Hepatocyte (in vitro differentiated cells): Measurements from ENCODE around the gene NUP58. TPM values are rescaled to one million over a fixed set of nuclear protein-coding genes. Genes with fewer than 3 reads are reported as not detected.

Experiments used
- DNase-seq: peaks from one replicate; pipeline ENCODE4 v3.0.0-alpha.2; 2016; ENCODE audit warnings: low spot score
- H2AFZ ChIP-seq: fragments of 200-600 bp; sonication (generic); 2 replicates; pipeline ENCODE4 v1.6.0; 2016; ENCODE audit warnings: antibody characterized with exemption, mild to moderate bottlenecking
- H3K27ac ChIP-seq: fragments of 200-600 bp; sonication (generic); 2 replicates; pipeline ENCODE4 v1.5.1; 2016; ENCODE audit warnings: mild to moderate bottlenecking
- H3K27me3 ChIP-seq: fragments of 200-600 bp; sonication (generic); 2 replicates; pipeline ENCODE4 v1.6.1; 2016
- H3K36me3 ChIP-seq: fragments of 200-600 bp; sonication (generic); replicated peaks from 2 replicates; pipeline ENCODE4 v1.5.1; 2016; ENCODE audit warnings: low read depth; ENCODE audit not compliant: insufficient read depth
- H3K4me1 ChIP-seq: fragments of 200-600 bp; sonication (generic); 2 replicates; pipeline ENCODE4 v1.5.1; 2016; ENCODE audit warnings: mild to moderate bottlenecking, moderate library complexity; ENCODE audit not compliant: insufficient read depth
- H3K4me2 ChIP-seq: fragments of 200-600 bp; sonication (generic); 2 replicates; pipeline ENCODE4 v1.6.0; 2016
- H3K4me3 ChIP-seq: fragments of 200-600 bp; sonication (generic); 2 replicates; pipeline ENCODE4 v1.5.1; 2016; ENCODE audit warnings: mild to moderate bottlenecking
- H3K79me2 ChIP-seq: fragments of 200-600 bp; sonication (generic); 2 replicates; pipeline ENCODE4 v1.6.0; 2017; ENCODE audit warnings: mild to moderate bottlenecking
- H3K9me2 ChIP-seq: fragments of 200-600 bp; sonication (generic); replicated peaks from 2 replicates; pipeline ENCODE4 v1.6.0; 2017; ENCODE audit warnings: mild to moderate bottlenecking; ENCODE audit not compliant: insufficient read depth
- H3K9me3 ChIP-seq: fragments of 200-600 bp; sonication (generic); 2 replicates; pipeline ENCODE4 v1.5.1; 2016; ENCODE audit warnings: low read depth, mild to moderate bottlenecking
- H4K20me1 ChIP-seq: fragments of 200-600 bp; sonication (generic); 2 replicates; pipeline ENCODE4 v1.6.0; 2016; ENCODE audit warnings: mild to moderate bottlenecking; ENCODE audit not compliant: insufficient read depth, poor library complexity, severe bottlenecking
- EZH2 ChIP-seq: fragments of 200-600 bp; sonication (generic); IDR thresholded peaks from 2 replicates; pipeline ENCODE4 v1.6.1; 2016; ENCODE audit warnings: antibody characterized with exemption, mild to moderate bottlenecking, borderline replicate concordance
- EZH2phosphoT487 ChIP-seq: fragments of 200-600 bp; sonication (generic); IDR thresholded peaks from one replicate; pipeline ENCODE4 v1.6.1; 2018; ENCODE audit warnings: antibody characterized with exemption, mild to moderate bottlenecking, low read depth, moderate library complexity; ENCODE audit not compliant: unreplicated experiment, severe bottlenecking
- WGBS: methylation state at CpG from one replicate; pipeline ENCODE4 v1.1.6; 2016; ENCODE audit warnings: low lambda C conversion rate; ENCODE audit errors: missing lambda C conversion rate; 5-methylcytosine and 5-hydroxymethylcytosine counted together
- polyA plus RNA-seq: library from polyadenylated mRNA; unstranded; fragments of >200 nt; fragmentation: Nextera tagmentation; extraction: Ambion mirVana; gene quantifications from 2 replicates; pipeline ENCODE4 v1.2.1, GENCODE V29; 2016
- total RNA-seq: library from RNA; depleted of rRNA; stranded (reverse); fragments of >200 nt; gene quantifications from 2 replicates; pipeline ENCODE4 v1.2.3, GENCODE V29; 2014
- TF ChIP-seq, protein P1 (sequence below): fragments of 200-600 bp; sonication (generic); IDR thresholded peaks from 2 replicates; pipeline ENCODE4 v1.5.1; 2016; ENCODE audit warnings: antibody characterized with exemption, mild to moderate bottlenecking; ENCODE audit not compliant: poor library complexity

Gene NUP58
- total and polyA plus RNA-seq, 2 experiments from 2014 or later = 16.0 to 61.3 TPM

DNA sequence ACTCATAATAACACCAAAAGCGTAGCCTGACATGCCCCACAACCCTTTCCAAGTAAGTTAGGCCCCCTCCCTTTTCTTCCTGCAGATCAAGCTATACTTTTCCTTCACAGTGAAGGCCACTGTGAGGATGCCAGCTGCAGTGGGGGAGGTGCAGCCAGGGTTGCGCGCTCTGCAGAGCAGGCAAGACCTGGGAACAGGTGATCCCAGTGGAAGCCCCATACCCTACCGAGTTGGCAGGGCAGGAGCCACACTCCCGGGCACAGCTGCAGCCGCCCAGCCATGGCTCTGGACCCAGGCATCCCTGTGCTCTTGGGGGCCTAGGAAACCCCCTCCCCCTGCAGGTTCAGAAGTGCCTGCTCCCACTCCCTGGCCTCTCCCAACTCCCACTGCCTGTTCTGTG, 32.9 kb upstream of the NUP58 start:
- Histone ChIP-seq H3K79me2 (no peaks in the 10 kb centered on the region), H3K27ac (no peak overlapping the region), H3K36me3 (no peaks in the 10 kb centered on the region), H3K9me3 (no peaks in the 10 kb centered on the region), H4K20me1 (no peaks in the 10 kb centered on the region), H3K4me1 (no peaks in the 10 kb centered on the region), H3K4me3 (no peak overlapping the region), H3K27me3 (no peaks in the 10 kb centered on the region), H3K4me2 (no peak overlapping the region), H3K9me2 (no peaks in the 10 kb centered on the region), H2AFZ (no peak overlapping the region)
- WGBS = 95% methylated on average over 6 of the region's 6 CpGs
- no peak for DNase-seq
- TF ChIP-seq, protein P1, sequence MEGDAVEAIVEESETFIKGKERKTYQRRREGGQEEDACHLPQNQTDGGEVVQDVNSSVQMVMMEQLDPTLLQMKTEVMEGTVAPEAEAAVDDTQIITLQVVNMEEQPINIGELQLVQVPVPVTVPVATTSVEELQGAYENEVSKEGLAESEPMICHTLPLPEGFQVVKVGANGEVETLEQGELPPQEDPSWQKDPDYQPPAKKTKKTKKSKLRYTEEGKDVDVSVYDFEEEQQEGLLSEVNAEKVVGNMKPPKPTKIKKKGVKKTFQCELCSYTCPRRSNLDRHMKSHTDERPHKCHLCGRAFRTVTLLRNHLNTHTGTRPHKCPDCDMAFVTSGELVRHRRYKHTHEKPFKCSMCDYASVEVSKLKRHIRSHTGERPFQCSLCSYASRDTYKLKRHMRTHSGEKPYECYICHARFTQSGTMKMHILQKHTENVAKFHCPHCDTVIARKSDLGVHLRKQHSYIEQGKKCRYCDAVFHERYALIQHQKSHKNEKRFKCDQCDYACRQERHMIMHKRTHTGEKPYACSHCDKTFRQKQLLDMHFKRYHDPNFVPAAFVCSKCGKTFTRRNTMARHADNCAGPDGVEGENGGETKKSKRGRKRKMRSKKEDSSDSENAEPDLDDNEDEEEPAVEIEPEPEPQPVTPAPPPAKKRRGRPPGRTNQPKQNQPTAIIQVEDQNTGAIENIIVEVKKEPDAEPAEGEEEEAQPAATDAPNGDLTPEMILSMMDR = no peak
- TF ChIP-seq EZH2 (no peak), EZH2phosphoT487 (no peak)

DNA sequence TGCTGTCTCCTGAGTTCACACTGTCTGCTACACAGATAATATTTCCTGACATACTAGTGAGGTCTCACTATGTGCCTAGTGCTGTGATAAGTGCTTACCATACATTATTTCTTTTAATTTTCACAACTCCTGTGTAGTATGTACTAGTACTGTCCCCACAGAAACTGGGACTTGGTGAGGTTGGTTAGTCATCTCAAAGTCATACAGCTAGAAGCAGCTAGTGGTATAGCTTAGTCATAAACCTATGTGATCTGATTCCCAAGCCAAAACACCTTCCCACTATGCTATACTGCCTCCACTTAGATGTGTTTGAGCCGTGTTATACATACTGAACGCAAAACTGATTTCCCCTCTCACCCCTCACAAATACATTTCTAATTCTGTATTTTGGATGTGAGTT, 24.7 kb upstream of the NUP58 start:
- H4K20me1 ChIP-seq = peaks cover 13% of the 10 kb centered on the region
- no peak overlapping the region for H3K4me3 ChIP-seq
- no peaks in the 10 kb centered on the region for H3K9me3 ChIP-seq
- H3K27ac ChIP-seq = no peak overlapping the region
- H2AFZ ChIP-seq = no peak overlapping the region
- peaks cover 31% of the 10 kb centered on the region for H3K79me2 ChIP-seq
- no peaks in the 10 kb centered on the region for H3K36me3 ChIP-seq
- no peaks in the 10 kb centered on the region for H3K27me3 ChIP-seq
- no peak for TF ChIP-seq EZH2
- TF ChIP-seq, protein P1 = no peak
- no peak for TF ChIP-seq EZH2phosphoT487
- H3K4me1 ChIP-seq = no peaks in the 10 kb centered on the region
- no peak for DNase-seq
- no peaks in the 10 kb centered on the region for H3K9me2 ChIP-seq
- no peak overlapping the region for H3K4me2 ChIP-seq
- 96% methylated on average over 2 of the region's 2 CpGs for WGBS

DNA sequence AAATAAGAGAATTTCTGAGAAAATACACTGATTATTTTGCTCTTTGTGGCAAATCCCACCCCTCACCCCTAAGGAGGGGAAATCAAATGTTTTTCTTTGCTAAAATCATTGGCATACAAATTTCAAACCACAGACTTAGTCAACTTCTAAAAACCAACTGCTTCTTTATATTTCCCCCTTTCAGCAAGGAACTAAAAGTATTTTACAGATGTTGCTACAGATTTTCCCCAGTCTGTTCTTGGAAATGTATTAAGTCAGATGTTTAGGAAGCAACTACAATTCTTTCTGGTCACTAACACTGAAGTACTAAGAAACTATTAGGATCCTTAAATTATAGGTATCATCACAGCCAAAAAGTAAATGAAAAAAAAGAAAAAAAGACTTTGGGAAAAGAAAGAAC, 21.0 kb upstream of the NUP58 start:
- Histone ChIP-seq H3K36me3 (no peaks in the 10 kb centered on the region), H3K4me3 (no peak overlapping the region), H3K4me2 (no peak overlapping the region), H3K9me2 (no peaks in the 10 kb centered on the region), H3K79me2 (peaks cover 61% of the 10 kb centered on the region), H2AFZ (no peak overlapping the region), H3K9me3 (no peaks in the 10 kb centered on the region), H3K27me3 (no peaks in the 10 kb centered on the region), H3K27ac (no peak overlapping the region), H3K4me1 (no peaks in the 10 kb centered on the region), H4K20me1 (peaks cover 16% of the 10 kb centered on the region)
- TF ChIP-seq EZH2phosphoT487 = no peak
- TF ChIP-seq, protein P1 = no peak
- no peak for TF ChIP-seq EZH2
- DNase-seq = no peak
